Central memory CD8-positive, alpha-beta T cell (primary cell): Measurements from ENCODE around the gene SERINC2.
"Not testable (repeated sequence)": the region's sequence is repeated elsewhere in the genome, so short reads cannot be mapped to it uniquely, and the experiment has no call there.

Experiments
- ATAC-seq: fragments of 150-1000 bp; cut with Tn5 transposase; replicated peaks from 2 replicates; pipeline ENCODE4 v1.10.0; 2022; ENCODE audit warnings: mild to moderate bottlenecking, moderate FRiP score, moderate number of reproducible peaks; ENCODE audit not compliant: poor library complexity, severe bottlenecking; ENCODE audit errors: extremely low read depth
- DNase-seq, 2 donors: peaks; one replicate each; pipeline ENCODE4 v3.0.0; 2021; ENCODE audit warnings: low spot score in 2 of 2
- H3K27ac Mint-ChIP-seq: one replicate; pipeline ENCODE4 v1.8.0; 2022; ENCODE audit warnings: low read depth, mild to moderate bottlenecking, moderate library complexity, mixed read lengths
- H3K27me3 Mint-ChIP-seq: one replicate; pipeline ENCODE4 v1.8.0; 2022; ENCODE audit warnings: mixed read lengths
- H3K36me3 Mint-ChIP-seq: one replicate; pipeline ENCODE4 v1.8.0; 2022; ENCODE audit warnings: mild to moderate bottlenecking, moderate library complexity, mixed read lengths; ENCODE audit not compliant: insufficient read depth
- H3K4me1 Mint-ChIP-seq: one replicate; pipeline ENCODE4 v1.8.0; 2022; ENCODE audit warnings: mixed read lengths
- H3K4me3 Mint-ChIP-seq: one replicate; pipeline ENCODE4 v1.8.0; 2022; ENCODE audit warnings: mild to moderate bottlenecking, moderate library complexity, mixed read lengths
- H3K9me3 Mint-ChIP-seq: one replicate; pipeline ENCODE4 v1.8.0; 2022; ENCODE audit warnings: mixed read lengths

The SERINC2 gene

DNA sequence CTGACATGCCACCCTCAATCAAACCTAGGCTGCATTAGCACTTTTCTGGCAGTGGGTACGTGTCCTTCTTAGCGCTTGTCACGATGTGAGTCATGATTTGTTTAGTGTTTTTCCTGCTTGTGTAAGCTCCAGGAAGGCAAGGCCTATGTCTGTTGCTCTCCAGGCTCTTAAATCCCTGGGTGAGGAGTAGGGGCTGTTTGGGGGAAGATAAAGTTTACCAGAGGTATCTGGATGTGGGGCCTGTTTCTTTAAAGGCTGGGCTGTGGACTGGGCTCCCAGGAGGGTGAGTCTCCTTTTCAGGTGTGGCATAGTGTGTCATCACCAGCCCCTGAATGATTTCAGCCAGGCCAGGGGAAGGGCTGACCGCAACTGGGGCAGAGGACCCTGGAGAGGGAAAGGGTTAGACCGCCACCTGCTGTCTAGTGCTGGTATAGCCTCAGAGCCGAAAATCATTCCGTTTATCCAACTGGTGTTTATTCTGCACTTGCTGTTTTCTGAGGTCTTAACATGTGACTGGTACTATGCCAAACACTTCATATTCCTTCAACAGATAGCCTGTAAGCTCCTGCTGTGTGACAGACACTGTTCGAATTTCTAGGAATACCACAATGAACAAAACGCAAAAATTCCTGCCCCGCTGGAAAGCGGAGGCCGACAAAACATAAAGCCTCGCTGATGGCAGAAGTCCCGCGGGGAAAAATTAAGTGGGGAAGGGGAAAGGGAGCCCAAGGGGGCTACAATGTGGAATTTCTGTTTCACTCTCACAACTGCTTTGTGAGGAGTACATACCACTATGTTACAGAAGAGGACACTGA is 9.7 kb downstream of the SERINC2 start:
- Mint-ChIP-seq H3K4me1 (peaks cover 7% of the 10 kb centered on the region), H3K36me3 (no peaks in the 10 kb centered on the region), H3K4me3 (no peak overlapping the region), H3K27me3 (peaks cover 71% of the 10 kb centered on the region), H3K9me3 (no peaks in the 10 kb centered on the region), H3K27ac (no peak overlapping the region)
- DNase-seq: peak; percentile 34 to 48
- no peak for ATAC-seq

DNA sequence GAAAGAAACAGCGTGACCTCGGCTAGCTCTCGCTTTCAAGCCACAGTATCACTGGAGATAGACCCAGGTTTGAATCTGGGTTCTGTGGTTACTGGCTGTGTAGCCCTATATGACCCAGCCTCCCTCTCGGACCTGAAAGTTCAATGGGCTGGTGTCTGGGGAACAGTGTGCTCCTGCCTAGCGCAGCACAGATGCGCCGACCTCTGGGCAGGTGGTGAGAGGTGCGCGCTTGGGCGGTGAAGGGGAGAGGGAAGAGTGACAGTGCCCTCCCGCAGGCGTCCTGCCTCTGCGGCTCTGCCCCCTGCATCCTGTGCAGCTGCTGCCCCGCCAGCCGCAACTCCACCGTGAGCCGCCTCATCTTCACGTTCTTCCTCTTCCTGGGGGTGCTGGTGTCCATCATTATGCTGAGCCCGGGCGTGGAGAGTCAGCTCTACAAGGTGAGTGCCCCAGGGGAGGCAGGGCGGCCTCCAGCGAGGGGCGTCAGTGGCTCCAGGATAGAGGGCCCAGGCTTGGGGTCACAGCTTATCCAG is 10.5 kb downstream of the SERINC2 start:
- Mint-ChIP-seq H3K27ac (no peak overlapping the region), H3K4me1 (peaks cover 7% of the 10 kb centered on the region), H3K27me3 (peaks cover 68% of the 10 kb centered on the region), H3K9me3 (no peaks in the 10 kb centered on the region), H3K4me3 (no peak overlapping the region), H3K36me3 (no peaks in the 10 kb centered on the region)
- no peak for DNase-seq
- peak; percentile 43 for ATAC-seq

DNA sequence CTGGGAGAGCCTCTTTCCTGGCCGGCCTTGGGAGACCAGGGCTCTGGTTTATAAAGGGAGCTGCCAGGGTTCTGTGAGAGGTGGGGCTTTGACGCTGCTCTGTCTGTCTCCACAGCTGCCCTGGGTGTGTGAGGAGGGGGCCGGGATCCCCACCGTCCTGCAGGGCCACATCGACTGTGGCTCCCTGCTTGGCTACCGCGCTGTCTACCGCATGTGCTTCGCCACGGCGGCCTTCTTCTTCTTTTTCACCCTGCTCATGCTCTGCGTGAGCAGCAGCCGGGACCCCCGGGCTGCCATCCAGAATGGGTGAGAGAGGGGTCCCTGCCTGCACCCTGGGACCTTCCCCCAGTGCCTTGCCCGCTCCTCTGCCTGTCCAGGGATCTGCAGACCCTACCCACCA is 11.6 kb downstream of the SERINC2 start:
- no peak for DNase-seq
- H3K27ac Mint-ChIP-seq: no peak overlapping the region

DNA sequence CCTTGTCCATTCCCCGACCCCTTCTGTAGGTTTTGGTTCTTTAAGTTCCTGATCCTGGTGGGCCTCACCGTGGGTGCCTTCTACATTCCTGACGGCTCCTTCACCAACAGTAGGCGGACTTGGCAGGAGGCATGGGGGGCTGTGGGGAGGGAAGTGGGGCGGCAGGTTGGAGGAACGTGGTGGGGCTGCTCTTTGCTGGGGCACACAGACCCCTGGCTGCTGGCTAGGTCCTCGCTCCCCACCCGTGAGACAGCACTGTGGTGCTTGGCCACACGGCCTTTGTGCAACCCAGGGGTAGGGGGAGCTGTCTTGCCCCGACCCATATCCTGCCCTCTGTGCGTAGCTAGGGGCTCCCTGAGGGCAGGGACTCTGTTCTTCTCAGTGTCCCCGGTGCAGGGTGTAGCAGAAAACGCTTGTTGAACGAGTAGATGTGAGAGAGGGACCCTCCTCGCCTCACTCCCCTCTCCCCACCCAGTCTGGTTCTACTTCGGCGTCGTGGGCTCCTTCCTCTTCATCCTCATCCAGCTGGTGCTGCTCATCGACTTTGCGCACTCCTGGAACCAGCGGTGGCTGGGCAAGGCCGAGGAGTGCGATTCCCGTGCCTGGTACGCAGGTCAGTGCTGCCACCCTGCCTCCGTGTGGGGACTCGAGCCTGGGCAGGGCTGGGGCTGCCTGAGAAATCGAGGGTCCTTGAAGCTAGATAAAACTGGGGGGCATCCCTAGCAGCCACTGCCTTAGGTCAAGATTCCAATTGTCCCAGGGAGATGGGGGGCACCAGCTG is 12.5 kb downstream of the SERINC2 start:
- H3K4me3 Mint-ChIP-seq: no peak overlapping the region
- H3K4me1 Mint-ChIP-seq: peaks cover 7% of the 10 kb centered on the region
- ATAC-seq (no peak), DNase-seq (no peak)
- H3K36me3 Mint-ChIP-seq: no peaks in the 10 kb centered on the region
- H3K27me3 Mint-ChIP-seq: peaks cover 53% of the 10 kb centered on the region
- H3K9me3 Mint-ChIP-seq: no peaks in the 10 kb centered on the region
- H3K27ac Mint-ChIP-seq: no peak overlapping the region

More for the DNA sequence above, 11.6 kb downstream of the SERINC2 start:
- Mint-ChIP-seq H3K4me1 (peaks cover 7% of the 10 kb centered on the region), H3K36me3 (no peaks in the 10 kb centered on the region), H3K9me3 (no peaks in the 10 kb centered on the region), H3K4me3 (no peak overlapping the region), H3K27me3 (peaks cover 62% of the 10 kb centered on the region)
- no peak for ATAC-seq

DNA sequence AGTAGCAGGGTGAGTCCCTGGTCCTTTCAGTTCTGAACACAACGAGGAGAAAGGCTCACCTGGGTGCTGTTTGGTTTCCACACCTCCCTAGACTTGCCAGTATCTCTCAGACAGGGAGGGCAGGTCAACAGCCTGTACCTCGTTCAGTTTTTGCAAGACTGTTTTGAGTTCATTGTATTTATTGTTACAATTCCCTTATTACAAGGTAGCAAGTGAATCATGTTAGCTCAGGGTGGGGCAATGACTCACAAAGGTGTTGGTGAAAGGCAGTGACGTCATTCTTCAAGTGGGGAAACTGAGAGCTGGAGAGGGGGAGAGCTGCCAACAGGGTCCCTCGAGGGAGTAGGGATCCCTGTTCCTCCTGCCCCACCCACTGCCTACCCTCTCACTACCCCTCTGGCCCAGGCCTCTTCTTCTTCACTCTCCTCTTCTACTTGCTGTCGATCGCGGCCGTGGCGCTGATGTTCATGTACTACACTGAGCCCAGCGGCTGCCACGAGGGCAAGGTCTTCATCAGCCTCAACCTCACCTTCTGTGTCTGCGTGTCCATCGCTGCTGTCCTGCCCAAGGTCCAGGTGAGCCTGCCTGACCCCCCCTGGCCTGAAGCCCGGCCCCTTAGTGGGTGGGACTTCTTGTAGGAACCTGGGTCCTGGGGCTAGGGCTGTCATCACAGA is 13.4 kb downstream of the SERINC2 start:
- Mint-ChIP-seq H3K27ac (no peak overlapping the region), H3K36me3 (no peaks in the 10 kb centered on the region)

DNA sequence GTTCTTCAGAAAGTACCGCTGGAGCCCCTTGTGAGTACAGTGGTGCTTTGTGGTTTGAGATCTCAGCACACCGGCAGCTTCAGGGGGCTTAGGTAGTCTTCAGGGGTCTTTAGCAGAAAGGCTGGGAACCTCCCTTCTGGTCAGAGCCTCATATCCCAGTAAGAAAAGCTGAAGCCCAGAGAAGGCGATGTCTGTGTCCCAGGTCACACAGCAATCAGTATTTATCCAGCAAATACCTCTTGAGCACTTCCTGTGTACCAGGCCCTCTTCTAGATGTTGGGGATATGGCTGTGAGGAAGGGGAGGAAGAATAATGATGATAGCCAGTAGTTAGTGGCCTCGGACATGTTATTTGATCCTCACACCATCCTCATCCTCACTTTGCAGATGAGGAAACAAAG is 14.3 kb downstream of the SERINC2 start:
- ATAC-seq (no peak), DNase-seq (no peak)
- Mint-ChIP-seq H3K27me3 (peaks cover 41% of the 10 kb centered on the region), H3K27ac (no peak overlapping the region), H3K4me1 (peaks cover 7% of the 10 kb centered on the region), H3K9me3 (no peaks in the 10 kb centered on the region), H3K4me3 (no peak overlapping the region), H3K36me3 (peaks cover 2% of the 10 kb centered on the region)

More for the DNA sequence above, 13.4 kb downstream of the SERINC2 start:
- DNase-seq (no peak), ATAC-seq (no peak)
- Mint-ChIP-seq H3K27me3 (peaks cover 44% of the 10 kb centered on the region), H3K4me3 (no peak overlapping the region), H3K9me3 (no peaks in the 10 kb centered on the region), H3K4me1 (peaks cover 7% of the 10 kb centered on the region)

DNA sequence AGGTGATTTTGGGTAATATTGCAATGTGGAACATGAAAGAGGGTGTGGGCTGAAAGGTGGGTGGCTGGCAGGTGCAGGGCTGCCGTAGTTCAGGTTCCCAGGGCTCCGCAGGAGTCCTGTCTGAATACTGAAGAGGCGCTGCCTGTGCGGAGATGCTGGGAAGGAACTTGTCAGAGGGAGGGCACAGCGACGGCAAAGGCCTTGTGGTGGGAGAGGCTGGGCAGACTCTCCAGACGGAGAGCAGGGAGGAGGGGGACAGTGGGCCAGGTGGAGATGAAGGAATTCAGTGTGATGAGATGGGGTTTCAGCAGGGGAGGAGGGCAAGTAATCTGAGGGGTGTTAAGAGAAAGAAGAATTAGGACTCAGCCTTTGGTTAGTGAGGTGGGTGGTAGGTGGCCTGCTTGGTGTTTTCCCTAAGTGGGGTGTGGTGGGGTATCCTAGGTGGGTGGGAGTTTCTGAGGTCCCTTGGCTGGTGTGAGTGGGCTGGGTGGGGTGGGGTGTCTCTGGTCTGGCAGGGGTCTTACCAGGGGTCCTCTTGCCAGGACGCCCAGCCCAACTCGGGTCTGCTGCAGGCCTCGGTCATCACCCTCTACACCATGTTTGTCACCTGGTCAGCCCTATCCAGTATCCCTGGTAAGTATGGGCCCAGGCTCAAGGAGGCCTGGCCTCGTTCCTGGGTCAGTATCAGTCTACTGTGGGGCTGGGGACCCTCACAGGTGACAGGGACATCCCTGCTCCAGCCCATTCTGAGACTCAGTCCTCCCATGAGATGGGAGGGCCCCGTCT is 15.6 kb downstream of the SERINC2 start:
- DNase-seq (no peak), ATAC-seq (no peak)
- Mint-ChIP-seq H3K9me3 (no peaks in the 10 kb centered on the region), H3K4me3 (no peak overlapping the region), H3K4me1 (no peaks in the 10 kb centered on the region), H3K27me3 (peaks cover 29% of the 10 kb centered on the region), H3K27ac (no peak overlapping the region), H3K36me3 (peaks cover 2% of the 10 kb centered on the region)

DNA sequence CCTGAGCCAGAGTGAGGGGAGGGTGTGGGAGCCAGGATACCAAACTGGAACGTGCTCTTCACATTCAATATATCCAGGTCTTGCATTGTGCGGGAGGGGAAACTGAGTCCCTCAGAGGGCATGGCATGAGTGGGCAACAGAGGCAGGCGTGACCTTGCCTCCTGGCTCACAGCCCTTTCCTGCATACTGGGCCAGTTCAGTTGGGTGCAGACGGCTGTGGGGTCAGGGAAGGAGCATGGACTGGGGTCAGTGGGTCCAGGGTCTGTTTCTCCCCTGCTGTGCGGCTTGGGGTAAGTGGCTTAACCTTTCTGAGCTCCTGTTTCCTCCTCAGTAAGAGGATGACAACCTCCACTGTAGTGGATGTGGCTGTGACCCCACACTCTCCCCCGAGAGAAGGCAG is 16.6 kb downstream of the SERINC2 start:
- H3K27ac Mint-ChIP-seq: no peak overlapping the region
- H3K9me3 Mint-ChIP-seq: no peaks in the 10 kb centered on the region
- H3K36me3 Mint-ChIP-seq: peaks cover 2% of the 10 kb centered on the region
- ATAC-seq (no peak), DNase-seq (no peak)
- H3K27me3 Mint-ChIP-seq: peaks cover 19% of the 10 kb centered on the region
- H3K4me1 Mint-ChIP-seq: no peaks in the 10 kb centered on the region
- no peak overlapping the region for H3K4me3 Mint-ChIP-seq

DNA sequence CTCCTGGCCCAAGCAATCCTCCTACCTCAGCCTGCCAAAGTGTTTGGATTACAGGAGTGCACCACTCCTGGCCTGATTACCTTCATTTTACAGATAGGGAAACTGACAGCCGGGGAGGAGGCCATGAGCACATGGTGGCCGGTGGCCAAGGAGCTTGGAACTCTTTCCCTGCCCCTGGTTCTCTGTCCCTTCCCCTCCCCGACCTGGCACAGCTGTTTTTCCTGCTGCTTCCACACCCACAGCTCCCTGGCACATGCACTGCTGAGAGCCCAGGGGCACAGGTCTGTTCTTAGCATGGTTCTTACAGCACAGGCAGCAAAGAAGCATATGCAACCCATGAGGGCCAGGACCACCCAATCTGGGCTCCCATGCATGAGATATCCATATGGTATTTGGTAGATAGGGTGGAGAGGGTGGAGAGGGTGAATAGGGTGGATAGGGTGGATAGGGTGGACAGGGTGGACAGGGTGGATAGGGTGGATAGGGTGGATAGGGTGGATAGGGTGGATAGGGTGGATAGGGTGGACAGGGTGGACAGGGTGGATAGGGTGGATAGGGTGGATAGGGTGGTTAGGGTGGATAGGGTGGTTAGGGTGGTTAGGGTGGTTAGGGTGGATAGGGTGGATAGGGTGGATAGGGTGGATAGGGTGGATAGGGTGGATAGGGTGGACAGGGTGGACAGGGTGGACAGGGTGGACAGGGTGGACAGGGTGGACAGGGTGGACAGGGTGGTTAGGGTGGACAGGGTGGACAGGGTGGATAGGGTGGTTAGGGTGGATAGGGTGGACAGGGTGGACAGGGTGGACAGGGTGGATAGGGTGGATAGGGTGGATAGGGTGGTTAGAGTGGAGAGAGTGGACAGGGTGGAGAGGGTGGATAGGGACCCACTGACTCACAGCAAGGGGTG is 18.6 kb downstream of the SERINC2 start:
- H3K4me1 Mint-ChIP-seq, H3K9me3 Mint-ChIP-seq, H3K36me3 Mint-ChIP-seq, DNase-seq, ATAC-seq, H3K4me3 Mint-ChIP-seq, H3K27ac Mint-ChIP-seq, H3K27me3 Mint-ChIP-seq: not testable (repeated sequence)

DNA sequence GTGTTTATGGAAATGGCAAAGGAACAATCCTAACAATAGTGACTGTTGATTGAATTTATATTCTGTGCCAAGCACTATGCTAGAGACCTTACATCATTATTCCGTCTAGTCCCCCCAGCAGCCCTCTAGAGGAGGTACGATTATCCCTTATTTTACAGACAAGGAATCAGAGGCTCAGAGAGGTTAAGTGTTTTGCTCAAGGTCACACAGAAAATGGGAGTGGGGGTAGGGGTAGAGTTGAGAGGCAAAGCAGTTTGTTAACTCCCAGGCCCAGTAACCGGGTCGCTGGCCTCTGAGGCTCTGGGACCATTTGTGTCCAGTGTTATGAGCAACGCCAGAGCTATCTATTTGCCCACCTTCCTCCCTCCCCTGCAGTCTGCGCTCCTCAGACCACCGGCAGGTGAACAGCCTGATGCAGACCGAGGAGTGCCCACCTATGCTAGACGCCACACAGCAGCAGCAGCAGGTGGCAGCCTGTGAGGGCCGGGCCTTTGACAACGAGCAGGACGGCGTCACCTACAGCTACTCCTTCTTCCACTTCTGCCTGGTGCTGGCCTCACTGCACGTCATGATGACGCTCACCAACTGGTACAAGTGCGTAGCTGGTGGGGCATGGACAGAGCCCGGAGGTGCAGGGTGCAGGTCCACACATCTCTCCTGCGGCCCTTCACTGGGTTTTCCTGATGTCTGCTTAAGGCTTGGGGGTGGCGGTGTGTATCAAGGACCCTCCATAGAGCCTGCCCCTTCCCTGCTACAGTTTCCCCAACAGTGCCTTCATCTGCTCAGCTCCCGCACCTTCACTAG is 19.8 kb downstream of the SERINC2 start:
- Mint-ChIP-seq H3K27me3 (no peaks in the 10 kb centered on the region), H3K4me1 (no peaks in the 10 kb centered on the region), H3K27ac (no peak overlapping the region), H3K9me3 (no peaks in the 10 kb centered on the region), H3K4me3 (no peak overlapping the region), H3K36me3 (peaks cover 4% of the 10 kb centered on the region)
- ATAC-seq (no peak), DNase-seq (no peak)
